Myometrial cell (primary cell): Measurements from ENCODE around the gene ADH1A. TPM values are rescaled to one million over a fixed set of nuclear protein-coding genes. Genes with fewer than 3 reads are reported as not detected.

Experiments used
- total RNA-seq: library from RNA; depleted of rRNA; stranded (reverse); fragments of >200 nt; gene quantifications from 2 replicates; pipeline ENCODE4 v1.2.3, GENCODE V29; 2015

Gene ADH1A
- total RNA-seq: not detected in 2 replicates

GRCh38 chr4:99290848-99291786 lies at the start of gene ADH1A:
Gene ADH1A (minus strand): TSS chr4:99290985. CDS start chr4:99290914, 71 bp downstream.

GRCh38 chr4:99321241-99322191 lies 30.7 kb upstream of the ADH1A start, which contains the start of gene ADH1B:
Gene ADH1B (minus strand): TSS chr4:99321401. CDS start chr4:99321331, 70 bp downstream.

Other genes starting within 250 kb of the ADH1A start
- 168 and 174 TPM in 2 replicates for gene ADH5, start 202.2 kb downstream of the ADH1A start, total RNA-seq
- gene ADH4, start 146.7 kb downstream of the ADH1A start, total RNA-seq: not detected in 2 replicates
- not detected in 2 replicates for gene ADH6, start 71.7 kb downstream of the ADH1A start, total RNA-seq
- gene ADH1B, start 30.4 kb upstream of the ADH1A start, total RNA-seq: 0.29 and 1.2 TPM in 2 replicates
- gene ADH1C, start 61.8 kb upstream of the ADH1A start, total RNA-seq: not detected in 2 replicates
- not detected in 2 replicates for gene ADH7, start 144.4 kb upstream of the ADH1A start, total RNA-seq
- gene C4orf17, start 220.0 kb upstream of the ADH1A start, total RNA-seq: not detected in 2 replicates